HG02981 (cell line): ENCODE results near the gene TBC1D24.

Source experiments
- ATAC-seq: cut with Tn5 transposase; IDR thresholded peaks from one replicate; pipeline ENCODE4 v1.9.1; 2021; ENCODE audit warnings: mild to moderate bottlenecking, moderate library complexity; ENCODE audit not compliant: unreplicated experiment

The TBC1D24 gene

DNA sequence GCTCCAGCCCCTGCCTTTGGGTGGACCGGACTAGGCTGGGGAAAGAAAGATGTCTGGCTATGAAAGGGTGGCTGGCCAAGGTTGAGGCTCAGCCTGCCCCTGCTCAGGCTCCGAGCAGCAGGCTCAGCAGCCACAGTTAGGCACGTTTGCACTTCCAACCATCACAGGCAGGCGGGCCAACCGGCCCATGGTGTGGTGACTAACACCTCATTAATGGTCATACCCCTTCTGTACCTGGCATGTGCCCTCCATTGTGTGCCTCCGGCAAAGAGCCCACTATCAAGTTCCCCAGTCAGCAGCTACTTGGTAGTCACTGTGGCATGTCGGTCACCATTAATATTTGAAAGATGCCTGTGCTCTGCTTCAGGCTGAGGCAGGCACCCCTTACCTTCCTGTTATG, 6.7 kb downstream of the TBC1D24 start:
- no peak for ATAC-seq

- ATAC-seq: no peak
Observed at GRCh38 chr16:2482249-2482648, 7.3 kb downstream of the TBC1D24 start.

DNA sequence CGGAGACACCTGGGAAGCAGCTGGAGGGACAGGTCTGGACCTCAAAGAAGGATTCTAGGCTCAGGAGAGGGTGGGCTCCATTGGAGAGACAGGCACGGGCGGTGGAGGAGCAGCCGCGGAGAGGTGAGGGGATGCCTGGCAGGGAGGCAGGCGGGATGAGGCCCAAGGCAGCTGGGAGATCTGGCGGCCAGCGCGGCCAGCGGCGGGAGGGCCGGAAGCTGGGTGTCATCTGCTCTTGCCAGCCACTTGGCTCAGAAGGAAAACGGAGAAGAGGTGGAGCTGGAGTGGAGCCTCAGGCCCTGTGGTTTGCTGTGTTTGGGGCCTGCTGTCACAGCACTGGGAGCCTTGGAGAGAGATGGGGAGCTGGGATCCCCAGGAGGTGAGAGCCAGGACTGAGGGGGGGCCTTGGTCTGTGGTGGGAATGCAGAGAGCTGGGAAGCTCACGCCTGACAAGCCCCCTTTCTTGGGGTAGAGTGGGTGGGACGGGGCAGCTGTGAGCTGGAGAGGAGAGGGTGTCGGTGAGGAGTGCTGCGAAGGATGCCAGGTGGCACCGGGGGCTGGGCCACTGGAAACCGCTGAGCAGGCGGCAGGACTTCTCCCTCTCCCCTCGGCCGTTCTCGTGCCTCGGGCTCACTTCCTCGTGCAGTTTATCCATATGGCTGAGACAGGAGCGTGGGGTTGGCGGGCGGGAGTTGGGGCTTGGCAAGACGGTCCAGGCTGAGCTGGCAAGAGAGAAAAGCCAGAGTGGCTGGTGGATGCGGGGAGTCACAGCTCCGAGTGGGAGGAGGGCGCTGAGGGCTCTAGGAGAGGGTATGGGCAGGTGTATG, 8.0 kb downstream of the TBC1D24 start:
- ATAC-seq: no peak

GRCh38 chr16:2483939-2484897, 9.3 kb downstream of the TBC1D24 start:
- no peak for ATAC-seq

GRCh38 chr16:2484898-2485508, 10.1 kb downstream of the TBC1D24 start:
- no peak for ATAC-seq

GRCh38 chr16:2485811-2486507, 11.0 kb downstream of the TBC1D24 start:
- no peak for ATAC-seq

GRCh38 chr16:2486645-2487516, 12.0 kb downstream of the TBC1D24 start:
- peak; percentile 62 for ATAC-seq

DNA sequence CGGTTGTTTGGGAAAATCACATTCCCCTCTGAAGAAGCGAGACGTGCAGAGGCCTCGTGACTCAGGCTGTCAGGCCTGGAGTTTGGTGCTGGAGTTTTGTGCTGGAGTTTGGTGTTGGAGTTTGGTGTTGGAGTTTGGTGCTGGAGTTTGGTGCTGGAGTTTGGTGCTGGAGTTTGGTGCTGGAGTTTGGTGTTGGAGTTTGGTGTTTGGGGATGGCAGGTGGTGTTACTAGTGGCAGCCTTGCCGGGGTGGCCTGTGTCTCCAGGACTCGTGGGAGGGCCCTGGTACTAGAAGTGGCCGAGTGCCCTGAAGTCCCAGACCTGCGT, 12.6 kb downstream of the TBC1D24 start:
- no peak for ATAC-seq

GRCh38 chr16:2487903-2488531, 13.1 kb downstream of the TBC1D24 start:
- ATAC-seq: no peak

DNA sequence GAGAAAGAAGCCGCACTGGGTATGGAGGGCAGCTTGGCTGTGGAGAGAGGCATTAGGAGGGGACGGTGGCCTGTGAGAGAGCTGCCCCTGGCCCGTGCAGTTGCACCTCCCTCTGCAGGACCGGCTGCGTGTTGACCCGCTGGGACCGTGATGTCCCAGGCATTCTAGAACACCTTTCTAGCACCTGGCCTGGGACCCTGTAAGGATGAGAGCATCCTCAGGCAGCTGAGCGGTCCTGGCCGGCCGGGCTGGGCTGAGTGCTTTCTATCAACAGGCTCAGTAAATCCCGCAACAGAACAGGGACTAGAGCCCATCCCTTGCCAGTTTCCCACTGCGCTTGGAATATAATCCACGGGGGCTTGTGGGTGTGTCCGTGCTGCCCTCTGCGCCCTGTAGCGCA, 14.7 kb downstream of the TBC1D24 start:
- ATAC-seq: no peak

DNA sequence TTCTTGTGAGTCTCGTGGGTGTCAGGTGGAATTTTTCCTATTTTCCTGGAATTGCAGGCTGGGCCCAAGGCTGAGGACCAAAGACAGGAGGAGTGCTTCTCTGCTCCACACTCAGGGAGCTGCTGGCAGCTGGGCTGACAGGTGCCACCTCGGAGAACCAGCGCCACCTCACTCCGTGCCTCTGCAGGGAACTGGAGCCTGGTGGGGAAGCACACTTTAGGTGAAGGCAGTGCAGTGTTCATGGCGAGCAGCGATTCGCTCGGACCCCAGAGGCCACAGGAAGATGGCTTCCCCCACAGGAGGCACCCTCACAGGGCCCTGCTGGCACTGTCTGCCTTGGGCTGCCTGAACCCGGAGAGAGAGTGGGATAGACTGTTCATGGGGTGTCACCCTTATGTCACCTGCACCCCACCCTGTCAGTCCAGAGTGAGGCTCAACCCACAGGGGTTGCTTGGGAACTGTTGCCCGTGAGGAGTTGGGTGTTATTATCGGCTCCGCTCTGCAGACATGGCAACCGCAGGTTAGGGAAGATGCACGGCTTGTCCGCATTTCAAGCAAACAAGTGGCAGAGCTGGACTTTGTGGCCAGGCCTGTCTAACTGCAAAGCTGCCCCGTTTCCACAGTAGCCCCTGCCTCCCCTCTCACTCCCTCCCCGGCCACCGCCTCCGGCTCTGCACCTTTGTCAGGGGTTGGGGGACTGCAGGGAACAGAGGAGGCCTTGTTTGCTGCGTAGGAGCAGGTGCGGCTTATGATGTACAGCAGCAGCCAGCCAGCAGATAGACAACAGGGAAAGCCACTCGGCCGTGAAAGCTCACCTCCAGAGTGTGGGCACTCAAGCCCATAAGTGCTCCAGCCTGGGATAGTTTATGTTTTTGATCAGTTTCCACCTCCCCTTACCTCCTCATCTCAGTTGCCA, 15.5 kb downstream of the TBC1D24 start:
- ATAC-seq: no peak

DNA sequence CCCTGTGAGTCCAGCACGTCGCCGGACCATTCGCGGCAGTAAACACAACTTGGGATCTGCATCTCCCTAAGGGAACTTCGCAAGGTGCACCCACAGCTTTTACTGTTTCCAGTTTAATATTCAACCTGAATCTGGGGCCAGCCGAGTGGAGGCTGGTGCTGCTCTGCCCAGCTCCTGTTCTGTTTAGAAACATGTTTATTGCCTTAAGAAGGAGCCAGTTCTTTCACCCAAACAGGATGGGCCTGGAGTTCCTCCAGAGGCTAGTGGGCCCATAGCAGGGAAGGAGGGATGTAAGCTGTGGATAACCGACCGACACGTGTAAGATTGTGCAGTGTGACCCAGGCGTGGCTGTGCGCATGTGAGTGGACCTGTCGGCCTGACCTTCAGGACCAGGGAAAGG, 17.4 kb downstream of the TBC1D24 start:
- no peak for ATAC-seq

GRCh38 chr16:2493605-2494004, 18.7 kb downstream of the TBC1D24 start:
- ATAC-seq: no peak

DNA sequence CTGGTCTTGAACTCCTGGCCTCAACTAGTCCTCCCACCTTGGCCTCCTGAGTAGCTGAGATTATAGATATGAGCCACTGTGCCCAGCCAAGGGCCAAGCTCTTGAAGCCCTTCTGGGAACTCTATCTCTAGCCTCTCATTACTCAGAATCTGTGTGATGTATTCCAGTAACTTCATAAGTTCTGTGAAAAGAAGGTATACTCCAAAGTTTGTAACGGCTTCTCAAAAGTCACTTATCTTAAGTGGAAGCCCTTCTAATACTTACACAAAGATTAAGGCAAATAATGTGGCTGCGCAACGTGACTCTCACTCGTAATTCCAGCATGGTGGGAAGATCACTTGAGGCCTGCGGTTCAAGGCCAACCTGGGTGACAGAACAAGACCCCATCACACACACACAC, 19.7 kb downstream of the TBC1D24 start:
- ATAC-seq: no peak

DNA sequence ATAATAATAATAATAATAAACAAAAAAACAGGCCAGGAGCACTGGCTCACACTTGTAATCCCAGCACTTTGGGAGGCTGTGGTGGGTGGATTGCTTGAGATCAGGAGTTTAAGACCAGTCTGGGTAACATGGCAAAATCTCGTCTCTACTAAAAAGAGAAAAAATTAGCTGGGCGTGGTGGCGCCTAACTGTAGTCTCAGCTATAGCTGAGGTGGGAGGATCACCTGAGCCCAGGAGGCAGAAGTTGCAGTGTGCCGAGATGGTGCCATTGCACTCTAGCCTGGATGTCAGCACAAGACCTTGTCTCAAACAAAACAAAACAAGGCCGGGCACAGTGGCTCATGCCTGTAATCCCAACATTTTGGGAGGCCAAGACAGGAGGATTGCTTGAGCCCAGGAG, 20.1 kb downstream of the TBC1D24 start:
- ATAC-seq: no peak

DNA sequence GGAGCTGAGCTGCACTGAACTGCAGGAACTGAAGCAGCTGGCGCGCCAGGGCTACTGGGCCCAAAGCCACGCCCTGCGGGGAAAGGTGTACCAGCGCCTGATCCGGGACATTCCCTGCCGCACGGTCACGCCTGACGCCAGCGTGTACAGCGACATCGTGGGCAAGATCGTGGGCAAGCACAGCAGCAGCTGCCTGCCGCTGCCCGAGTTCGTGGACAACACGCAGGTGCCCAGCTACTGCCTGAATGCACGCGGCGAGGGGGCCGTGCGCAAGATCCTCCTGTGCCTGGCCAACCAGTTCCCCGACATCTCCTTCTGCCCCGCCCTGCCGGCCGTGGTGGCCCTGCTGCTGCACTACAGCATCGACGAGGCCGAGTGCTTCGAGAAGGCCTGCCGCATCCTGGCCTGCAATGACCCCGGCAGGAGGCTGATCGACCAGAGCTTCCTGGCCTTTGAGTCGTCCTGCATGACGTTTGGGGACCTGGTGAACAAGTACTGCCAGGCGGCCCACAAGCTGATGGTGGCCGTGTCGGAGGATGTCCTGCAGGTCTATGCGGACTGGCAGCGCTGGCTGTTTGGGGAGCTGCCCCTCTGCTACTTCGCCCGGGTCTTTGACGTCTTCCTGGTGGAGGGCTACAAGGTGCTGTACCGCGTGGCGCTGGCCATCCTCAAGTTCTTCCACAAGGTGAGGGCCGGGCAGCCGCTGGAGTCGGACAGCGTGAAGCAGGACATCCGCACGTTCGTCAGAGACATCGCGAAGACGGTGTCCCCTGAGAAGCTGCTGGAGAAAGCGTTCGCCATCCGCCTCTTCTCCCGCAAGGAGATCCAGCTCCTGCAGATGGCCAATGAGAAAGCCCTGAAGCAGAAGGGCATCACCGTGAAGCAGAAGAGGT, 21.5 kb downstream of the TBC1D24 start:
- no peak for ATAC-seq

DNA sequence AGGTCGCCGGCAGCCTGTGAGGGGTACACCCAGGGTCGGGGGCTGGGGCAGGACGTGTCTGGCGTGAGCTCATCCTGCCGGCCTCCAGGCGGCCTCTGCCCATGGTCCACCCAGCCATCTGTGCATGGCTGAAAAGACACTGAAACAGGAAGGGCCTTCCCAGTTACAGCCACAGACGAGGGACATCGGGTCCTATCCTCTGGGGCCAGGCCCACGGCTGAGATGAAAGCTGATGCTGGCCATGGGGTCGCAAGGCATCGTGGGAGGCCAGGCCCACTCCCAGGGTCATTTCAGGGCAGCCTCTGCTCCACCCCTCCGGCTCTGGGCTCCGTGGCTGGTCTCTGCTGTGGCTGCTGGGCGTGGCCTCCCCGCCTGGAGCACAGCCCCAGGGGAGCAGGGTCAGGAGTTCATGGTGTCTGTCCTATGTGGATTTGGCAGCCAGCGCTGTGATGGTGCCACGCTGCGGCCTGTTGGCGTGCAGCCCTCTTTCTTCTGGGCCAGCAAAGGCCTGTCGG, 22.2 kb downstream of the TBC1D24 start:
- no peak for ATAC-seq
